GM18868 (cell line): ENCODE measurements around the gene TNRC6B.

Source experiments
- ATAC-seq: cut with Tn5 transposase; IDR thresholded peaks from one replicate; pipeline ENCODE4 v1.9.1; 2021; ENCODE audit warnings: mild to moderate bottlenecking, moderate library complexity; ENCODE audit not compliant: unreplicated experiment

TNRC6B gene

DNA sequence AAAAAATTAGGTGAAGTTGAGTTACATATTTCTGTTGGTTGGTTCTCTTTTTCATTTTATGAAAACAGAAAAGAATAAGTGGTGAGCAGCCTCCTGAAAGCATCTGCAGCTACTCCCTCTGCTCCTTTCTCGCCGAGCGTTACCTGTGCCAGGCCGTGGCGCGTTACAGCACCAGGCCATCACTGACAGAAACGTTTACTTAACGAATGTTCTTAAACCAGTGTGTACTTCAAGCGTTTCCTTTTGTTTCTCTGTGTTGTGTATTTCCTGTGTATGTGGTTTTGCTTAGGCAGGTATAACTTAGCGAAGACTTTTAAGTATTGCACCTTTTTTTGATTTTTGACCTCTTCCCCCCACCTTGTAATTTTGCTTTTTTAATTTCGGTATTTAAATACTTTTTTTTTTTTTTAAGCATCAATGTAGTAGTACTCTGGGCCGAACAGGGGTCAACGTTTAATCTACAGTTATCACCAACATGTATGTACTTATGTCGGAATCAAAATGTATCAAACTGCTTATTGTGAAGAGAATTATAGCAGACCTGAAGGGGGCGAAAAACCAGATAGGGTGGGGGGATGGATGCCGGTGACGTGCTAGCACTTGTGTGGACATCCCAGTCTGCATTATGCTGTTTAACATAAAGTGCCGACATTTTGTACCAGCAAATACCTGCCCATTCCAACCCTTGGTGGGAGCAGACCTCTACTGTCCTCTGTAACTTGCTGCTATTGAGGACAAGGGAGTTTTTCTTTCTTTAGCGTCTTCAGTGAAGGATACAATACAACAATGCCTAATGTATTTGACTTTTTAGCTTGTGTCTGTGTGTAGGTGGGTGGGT is 147.0 kb downstream of the TNRC6B start:
- ATAC-seq = no peak

- no peak for ATAC-seq
Measured at GRCh38 chr22:40325315-40325714, 147.6 kb downstream of the TNRC6B start.

GRCh38 chr22:40326905-40327735 is 149.4 kb downstream of the TNRC6B start:
- no peak for ATAC-seq

DNA sequence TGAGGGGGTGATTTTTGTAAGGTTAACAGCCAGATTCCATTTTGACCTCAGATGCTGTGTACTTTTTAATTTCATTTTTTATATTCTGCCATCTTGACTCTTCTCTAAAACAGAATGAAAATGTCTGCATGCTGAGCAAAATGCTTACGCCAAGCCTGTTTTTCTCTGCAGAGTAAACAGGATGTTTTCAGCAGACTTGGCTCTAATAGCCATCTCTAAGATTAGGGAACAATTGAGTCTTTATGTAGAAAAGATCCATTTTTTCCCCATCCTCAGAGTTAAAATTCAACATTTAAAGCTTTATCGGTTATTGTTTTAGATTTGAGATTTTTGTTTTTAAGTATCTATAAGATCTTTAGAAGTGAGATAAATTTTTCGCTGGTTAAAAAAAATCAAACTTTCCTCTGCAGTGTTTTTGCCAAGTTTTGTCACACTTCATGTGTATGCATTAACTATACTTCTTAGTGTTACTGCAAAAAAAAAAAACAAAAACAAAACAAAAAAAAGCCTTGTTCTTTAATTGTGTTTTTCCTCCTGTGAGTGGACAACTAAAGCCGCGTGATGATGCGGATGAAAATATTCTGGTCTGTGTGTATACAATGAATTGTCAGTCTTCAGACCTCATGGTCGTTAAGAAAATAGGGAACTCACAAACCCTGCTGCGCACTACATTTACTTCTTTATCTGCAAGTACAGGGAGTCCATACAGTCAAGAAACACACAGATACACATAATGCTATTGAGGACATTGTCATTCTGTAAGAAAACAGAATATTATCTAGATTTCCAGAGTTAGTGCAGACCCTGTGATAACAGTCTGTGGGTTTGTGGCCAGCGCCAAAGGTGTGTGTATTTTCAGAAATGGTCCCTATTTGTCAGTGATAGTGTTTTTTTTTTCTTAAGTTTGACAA is 151.1 kb downstream of the TNRC6B start:
- no peak for ATAC-seq

DNA sequence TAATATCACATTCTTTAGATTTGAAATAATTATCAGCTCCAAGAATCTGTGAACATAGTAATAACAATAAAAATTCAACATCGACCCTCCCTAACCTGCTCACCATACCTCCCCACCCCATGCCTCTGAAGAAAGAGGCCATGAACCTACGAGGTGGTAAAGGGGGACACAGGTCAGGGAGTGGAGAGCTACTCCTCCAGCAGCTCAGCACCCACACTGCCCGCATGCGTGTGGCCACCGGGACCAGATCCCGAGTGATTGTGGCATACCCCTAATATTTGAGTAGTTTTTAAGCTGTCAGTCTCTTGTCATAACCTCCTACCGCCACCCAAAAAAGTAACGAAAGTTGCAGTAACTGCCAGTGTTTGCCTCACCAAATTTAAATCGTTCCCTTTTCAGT is 151.7 kb downstream of the TNRC6B start:
- no peak for ATAC-seq

DNA sequence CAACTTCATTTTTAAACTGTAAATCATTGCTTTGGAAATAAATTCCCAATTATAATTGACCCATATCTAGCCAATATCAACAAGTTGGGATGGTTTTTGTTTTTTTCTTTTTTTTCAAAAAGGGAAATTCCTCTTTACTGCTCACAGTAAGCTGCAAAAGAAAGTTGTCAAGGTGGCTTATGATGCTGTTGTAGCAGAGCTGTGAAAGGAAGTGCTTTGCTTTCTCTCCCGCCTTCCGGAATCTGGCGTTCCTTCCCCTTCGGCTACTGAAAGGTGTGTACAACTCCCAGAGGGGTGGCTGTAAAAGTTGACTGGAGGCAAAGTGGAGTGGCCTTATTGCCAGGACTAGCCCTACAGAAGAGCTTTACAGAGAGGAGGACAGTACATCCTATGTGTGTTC is 152.4 kb downstream of the TNRC6B start:
- ATAC-seq = no peak

DNA sequence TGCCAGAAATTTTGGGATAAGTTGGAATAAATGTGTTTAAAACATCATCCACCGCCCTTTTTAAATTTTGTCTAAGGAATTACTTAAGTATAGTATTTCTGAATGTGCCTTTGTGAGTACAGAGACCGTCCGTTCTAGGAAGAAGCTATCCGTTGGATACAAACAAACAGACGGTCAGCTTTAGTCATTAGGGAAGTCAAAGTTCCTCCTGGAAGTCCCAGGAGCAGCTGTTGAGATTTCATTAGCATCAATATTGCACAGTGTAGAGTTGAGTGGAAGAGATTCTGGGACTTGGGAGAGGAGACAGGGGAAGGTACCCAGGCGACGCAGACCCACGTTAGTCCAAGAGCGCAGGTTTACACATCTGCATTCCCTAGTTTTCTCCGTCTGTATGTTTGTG is 152.9 kb downstream of the TNRC6B start:
- no peak for ATAC-seq

GRCh38 chr22:40331706-40332105 is 154.0 kb downstream of the TNRC6B start:
- no peak for ATAC-seq

DNA sequence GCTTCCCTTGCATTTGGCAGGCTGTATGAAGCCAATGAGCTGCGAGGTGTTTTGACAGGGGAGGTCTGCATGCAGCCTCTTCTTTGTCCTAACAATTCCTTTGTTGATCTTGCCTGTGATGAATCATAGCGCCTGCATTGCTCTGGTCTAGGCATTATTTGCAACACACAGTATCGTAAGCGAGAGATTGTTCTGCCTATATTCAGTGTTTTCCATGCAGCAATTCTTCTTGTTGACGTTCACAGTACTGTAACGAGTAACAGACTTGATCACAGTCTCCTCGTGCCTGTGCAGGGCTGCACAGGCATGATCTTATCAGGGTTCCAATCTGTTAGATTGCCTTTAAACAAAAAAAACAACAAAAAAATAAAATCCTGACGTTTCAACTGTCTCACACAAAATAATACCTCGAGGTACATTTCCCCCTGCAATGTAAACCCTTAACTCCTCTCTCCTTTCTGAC is 154.6 kb downstream of the TNRC6B start:
- no peak for ATAC-seq

- ATAC-seq = no peak
Measured at GRCh38 chr22:40334060-40334459, 156.3 kb downstream of the TNRC6B start.

DNA sequence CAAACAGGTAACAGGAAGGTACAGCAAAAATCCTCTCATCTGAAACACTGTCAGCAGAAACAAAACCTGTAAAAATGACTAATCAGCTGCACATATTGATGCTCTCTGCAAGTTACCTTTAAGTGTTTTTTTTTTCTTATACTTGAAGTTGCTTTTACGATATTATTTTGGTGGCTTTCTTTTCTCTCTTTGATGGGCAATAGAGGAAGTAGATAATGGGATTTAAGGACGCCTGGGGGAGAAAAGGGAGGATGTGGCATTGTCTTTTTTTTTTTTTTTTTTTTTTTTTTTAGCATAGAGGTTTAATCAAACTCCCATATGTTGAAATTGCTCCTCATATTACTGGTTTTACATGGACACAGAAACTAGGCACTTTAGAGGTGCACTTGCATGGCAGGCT is 157.2 kb downstream of the TNRC6B start:
- ATAC-seq = no peak

GRCh38 chr22:40335358-40335757 is 157.6 kb downstream of the TNRC6B start:
- ATAC-seq = no peak

DNA sequence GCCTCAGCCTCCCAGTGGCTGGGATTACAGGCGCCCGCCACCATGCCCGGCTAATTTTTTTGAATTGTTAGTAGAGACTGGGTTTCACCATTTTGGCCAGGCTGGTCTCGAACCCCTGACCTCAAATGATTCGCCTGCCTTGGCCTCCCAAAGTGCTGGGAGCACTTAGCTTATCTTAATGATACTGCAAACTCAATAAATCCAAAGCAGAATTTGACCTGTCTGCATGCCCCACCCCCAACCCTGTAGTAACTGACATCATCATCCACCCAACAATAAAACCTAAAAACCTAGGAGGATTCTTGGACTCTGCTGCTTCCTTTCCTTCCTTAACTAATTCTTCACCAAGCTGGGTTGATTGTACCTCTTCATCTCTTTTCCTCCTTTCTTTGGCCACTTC is 162.3 kb downstream of the TNRC6B start:
- no peak for ATAC-seq

DNA sequence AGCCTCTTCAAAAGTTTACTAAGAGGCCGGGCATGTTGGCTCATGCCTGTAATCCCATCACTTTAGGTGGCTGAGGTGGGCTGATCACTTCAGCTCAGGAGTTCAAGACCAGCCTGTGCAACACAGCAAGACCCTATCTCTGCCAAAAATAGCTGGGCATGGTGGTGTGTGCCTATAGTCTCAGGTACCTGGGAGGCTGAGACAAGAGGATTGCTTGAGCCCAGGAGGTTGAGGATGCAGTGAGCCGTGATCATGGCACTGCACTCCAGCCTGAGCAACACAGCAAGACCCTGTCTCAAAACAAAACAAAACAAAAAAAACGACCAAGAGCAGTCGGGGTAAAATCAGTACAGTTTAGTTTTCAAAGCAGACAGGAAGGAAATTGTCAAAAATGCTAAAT is 163.9 kb downstream of the TNRC6B start:
- ATAC-seq = no peak

DNA sequence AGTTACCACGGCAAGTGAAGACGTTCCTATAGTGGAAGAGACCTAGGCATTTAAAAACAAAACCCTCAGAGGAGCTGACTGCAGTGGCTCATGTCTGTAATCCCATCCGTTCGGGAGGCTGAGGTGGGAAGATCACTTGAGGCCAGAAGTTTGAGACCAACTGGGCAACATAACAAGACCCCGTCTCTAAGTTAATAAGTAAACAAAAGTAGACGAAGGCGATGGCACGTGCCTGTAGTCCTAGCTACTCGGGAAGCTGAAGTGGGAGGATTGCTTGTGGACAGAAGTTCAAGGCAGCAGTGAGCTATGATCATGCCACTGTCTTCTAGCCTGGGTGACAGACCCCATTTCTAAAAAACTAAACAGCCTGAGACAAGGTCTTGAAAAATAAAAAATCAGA is 164.8 kb downstream of the TNRC6B start:
- ATAC-seq = no peak

DNA sequence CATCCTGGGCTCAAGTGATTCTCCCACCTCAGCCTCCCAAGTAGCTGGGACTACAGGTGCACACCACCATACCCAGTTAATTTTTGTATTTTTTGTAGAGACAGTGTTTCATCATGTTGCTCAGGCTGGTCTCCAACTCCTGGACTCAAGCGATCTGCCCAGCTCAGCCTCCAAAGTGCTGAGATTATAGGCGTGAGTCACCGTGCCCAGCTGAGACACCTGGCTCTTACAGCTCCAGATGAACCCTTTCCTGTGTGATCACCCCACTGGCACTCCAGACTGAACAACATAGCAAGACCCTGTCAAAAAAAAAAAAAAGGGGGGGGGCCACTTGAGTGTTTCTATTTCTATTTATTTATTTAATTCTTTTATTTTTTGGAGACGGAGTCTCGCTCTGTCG is 167.5 kb downstream of the TNRC6B start:
- no peak for ATAC-seq

- ATAC-seq = peak; percentile 17
Measured at GRCh38 chr22:40345815-40346184, 168.1 kb downstream of the TNRC6B start.

DNA sequence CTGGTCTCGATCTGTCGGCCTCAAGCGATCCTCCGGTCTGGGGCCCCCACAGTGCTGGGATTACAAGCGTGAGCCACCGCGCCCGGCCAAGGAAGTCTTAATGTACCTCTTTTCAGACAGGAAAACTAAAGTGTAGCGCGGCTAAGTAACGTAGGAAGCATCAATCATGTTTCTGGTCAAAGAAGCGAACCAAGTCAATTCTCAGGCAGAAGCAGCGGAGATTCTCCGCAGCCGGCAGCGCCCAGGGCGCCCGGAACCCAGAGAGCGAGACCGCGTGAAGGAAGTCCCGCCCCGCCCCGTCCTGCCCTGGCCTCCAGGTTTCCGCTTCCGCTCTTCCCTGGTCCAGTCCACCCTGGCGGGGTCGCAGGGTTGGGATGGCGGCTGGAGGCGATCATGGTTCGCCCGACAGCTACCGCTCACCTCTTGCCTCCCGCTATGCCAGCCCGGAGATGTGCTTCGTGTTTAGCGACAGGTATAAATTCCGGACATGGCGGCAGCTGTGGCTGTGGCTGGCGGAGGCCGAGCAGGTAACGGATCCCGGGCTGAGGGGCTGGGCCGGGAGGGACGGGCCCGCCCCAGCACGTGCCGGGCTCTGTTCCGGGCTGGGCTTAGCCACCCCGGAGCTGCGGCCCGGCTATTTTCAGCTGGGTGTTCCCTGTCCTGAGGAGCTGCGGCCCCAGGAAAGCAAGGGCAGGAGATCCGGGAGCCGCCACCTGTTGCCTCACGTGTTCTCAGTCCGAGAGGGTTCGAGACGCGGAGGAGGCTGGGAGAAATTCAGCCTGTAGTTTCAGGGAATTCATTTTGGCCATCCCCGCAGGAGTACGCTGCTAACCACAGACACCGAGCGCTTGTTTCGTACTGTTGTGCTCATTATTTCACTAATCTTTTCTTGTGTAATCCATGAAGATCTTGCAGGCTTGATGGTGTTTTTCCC is 168.7 kb downstream of the TNRC6B start, which contains the start of gene ADSL:
Gene ADSL (plus strand): TSS at position 316 of the 934 bp plus-strand sequence. CDS start 59 bp downstream, at position 375.
- ATAC-seq = peak; percentile 70

DNA sequence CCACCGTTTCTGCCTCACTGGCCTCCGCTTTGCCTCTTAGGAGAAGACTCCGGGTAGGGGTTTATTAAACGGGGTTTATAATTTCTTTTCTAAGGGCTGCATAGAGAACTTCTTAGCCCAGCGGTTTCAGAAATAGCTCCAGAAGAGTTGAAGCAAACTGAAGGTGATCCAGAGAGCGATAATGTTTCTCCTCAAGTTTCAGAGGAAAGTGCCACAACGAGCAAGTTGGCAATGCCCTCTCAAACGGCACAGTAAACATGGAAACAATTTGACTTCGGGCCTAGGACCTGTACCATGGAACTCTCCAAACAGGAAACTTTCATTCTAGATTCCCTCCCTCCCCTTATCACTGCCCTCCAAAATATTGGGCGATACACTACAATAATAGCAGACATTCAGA is 169.6 kb downstream of the TNRC6B start:
- no peak for ATAC-seq
